NCI-H526 (cell line): ENCODE results near the gene DYNC2LI1.

Experiments
- DNase-seq, 2 experiments: peaks; one replicate each; lab custom pipeline; 2025; lab: John Stamatoyannopoulos, UW

DYNC2LI1 gene

GRCh38 chr2:43763091-43763490 lies 10.7 kb upstream of the DYNC2LI1 start:
- DNase-seq: no peak

GRCh38 chr2:43764086-43764705 lies 9.6 kb upstream of the DYNC2LI1 start:
- DNase-seq: no peak

GRCh38 chr2:43766006-43766405 lies 7.8 kb upstream of the DYNC2LI1 start:
- no peak for DNase-seq

- DNase-seq: peak in 1 of 2 experiments; percentile 6
Measured at GRCh38 chr2:43774617-43775016, 778 bp downstream of the DYNC2LI1 start.

DNA sequence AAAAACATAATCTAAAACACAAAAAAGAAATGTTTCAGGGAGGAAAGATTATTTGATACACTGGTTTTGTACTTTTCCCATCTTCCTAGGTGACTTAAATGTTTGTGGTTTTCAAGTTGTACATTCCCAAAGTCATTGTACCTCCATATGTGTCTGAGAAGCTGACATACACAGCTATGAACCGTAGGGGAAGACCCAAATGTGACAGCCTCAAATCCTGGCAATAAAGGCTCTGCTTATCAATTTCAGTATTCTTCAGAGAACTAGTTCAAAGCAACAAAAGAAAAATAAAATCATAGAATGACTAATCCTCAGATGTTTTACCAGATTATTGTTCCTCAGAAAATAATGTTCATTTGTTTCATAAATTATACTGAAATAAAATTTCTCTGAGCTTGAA lies 2.5 kb downstream of the DYNC2LI1 start:
- no peak for DNase-seq

- no peak for DNase-seq
Measured at GRCh38 chr2:43777306-43777926, 3.6 kb downstream of the DYNC2LI1 start.

DNA sequence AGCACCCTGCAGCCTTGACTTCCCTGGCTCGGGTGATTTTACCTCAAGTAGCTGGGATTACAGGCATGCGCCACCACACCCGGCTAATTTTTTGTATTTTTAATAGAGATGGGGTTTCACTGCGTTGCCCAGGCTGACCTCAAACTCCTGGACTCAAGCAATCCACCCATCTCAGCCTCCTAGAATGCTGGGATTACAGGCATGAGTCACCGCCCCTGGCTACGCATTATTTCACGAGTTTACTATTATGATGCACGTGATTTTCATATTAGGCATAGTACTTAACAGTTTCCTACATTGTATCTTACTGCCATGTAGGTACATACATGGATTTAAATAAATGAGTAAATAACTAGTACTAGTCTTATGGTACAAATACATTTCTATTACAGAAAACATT lies 4.4 kb downstream of the DYNC2LI1 start:
- no peak for DNase-seq

DNA sequence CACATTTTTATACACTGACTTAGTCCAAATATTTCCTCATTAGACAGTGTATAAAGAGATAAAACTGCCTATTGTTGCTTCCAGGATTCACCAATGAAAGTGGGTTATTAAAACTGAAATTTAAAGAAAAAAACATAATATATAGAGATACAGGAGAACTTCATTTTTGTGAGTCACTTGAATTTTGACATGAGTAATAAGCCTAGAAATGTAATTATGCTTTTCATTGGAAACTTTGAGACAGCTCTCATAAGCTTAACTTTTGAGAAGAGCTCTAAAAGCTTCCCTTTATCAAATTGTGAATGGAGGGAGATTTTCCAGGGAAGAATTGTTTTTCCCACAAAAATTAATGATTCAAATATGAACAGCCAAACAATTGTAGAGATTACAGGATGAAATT lies 14.1 kb downstream of the DYNC2LI1 start:
- DNase-seq: no peak

- no peak for DNase-seq
Measured at GRCh38 chr2:43788646-43789045, 14.8 kb downstream of the DYNC2LI1 start.

- DNase-seq: no peak
Measured at GRCh38 chr2:43790147-43790546, 16.3 kb downstream of the DYNC2LI1 start.

- DNase-seq: no peak
Measured at GRCh38 chr2:43791035-43791765, 17.4 kb downstream of the DYNC2LI1 start.

DNA sequence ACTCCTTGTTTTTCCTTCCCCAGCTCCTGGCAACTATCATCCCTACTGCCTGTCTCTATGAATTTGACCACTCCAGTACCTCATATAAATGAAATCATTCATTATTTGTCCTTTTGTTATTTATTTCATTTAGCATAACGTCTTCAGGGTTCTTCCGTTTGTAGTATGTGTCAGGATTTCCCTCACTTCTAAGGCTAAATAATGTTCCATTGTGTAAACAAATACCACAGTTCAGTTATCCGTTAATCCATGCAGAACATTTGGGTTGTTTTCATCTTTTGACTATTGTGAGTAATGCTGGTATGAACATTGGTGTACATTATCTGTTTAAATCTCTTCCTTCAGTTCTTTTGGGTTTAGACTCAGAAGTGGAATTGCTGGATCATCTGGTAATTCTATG lies 18.8 kb downstream of the DYNC2LI1 start:
- peak in 1 of 2 experiments; percentile 7 for DNase-seq

DNA sequence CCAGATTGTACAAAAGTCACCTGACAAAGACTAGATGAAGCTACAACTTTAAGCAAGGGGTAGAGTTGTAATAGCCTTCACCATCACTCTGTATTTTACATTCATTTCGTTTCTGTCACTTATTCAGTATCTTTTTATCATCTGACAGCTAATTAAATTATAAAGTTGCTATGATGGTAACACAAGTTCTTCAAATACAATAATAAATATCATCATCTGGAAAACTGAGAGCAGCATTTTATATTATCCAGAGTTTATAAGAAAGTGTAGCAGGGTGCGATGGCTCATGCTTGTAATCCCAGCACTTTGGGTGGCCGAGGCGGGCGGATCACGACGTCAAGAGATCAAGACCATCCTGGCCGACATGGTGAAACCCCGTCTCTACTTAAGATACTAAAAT lies 21.1 kb downstream of the DYNC2LI1 start:
- no peak for DNase-seq

DNA sequence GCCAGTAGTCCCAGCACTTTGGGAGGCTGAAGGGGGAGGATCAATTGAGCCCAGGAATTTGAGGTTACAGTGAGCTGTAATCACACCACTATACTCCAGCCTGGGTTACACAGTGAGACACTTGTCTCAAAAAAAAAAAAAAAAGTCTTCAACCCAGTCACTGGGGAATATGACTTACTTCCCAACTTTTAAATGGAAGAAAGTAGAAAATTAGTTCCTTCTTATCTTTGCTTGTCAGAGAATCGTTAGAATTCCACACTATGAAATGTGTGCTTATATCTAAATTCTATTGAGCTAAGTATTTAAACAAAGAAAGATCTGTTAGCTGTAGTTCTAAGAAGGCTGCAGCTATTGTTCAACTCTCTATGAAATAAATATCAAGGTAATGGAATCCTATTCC lies 22.4 kb downstream of the DYNC2LI1 start:
- no peak for DNase-seq

DNA sequence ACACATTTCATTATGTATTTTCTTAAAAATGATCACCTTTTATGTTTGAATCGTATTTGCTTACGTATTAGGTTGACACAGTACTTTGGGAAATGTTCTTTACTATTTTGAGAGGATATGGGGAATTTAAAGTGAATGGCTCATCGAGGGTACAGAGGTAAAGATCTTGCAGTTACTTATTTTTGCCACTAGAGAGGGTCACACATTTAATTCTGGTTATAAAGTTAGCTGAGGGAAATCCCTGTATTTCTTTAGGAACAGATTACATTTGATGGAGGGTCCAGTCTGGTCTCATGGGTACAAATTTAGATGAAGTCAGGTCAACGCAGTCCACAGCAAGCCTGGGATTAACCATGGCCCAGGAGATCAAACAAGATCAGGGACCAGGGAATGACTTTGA lies 24.5 kb downstream of the DYNC2LI1 start:
- no peak for DNase-seq

GRCh38 chr2:43800894-43801293 lies 27.1 kb downstream of the DYNC2LI1 start:
- no peak for DNase-seq

DNA sequence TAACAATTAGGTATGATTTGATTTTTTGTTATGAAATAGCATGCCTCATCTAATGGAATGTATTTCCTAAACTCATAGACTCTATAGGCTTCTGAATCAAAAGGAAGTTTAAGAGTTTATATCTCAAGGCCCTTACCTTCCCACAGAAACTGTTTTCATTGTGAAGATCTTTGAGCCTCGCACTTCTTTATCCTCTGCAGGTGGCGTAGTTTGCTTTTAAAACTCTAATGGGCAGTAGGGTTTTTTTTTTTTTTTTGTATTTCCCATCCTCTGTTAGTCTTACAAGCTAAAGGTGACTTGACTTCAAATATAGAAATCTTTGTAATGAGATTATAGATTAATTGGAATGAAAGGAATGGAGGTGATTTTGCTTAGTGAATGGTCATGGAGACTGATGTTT lies 28.3 kb downstream of the DYNC2LI1 start:
- DNase-seq: no peak

DNA sequence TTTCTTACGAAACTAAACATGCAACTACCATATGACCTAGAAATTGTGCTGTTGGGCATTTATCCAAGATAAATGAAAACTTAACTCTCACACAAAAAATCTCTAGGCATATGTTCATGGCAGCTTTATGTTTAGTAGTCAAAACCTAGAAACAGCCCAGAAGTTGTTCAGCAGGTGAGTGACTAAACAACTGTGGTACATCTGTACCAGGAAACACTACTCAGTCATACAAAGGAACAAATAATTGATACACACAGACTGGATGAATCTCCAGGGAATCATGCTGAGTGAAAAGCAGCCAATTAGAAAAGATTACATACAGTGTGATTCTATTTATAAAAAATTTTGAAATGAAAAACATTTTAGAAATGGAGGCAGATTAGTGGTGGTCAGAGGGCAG lies 29.3 kb downstream of the DYNC2LI1 start:
- no peak for DNase-seq

DNA sequence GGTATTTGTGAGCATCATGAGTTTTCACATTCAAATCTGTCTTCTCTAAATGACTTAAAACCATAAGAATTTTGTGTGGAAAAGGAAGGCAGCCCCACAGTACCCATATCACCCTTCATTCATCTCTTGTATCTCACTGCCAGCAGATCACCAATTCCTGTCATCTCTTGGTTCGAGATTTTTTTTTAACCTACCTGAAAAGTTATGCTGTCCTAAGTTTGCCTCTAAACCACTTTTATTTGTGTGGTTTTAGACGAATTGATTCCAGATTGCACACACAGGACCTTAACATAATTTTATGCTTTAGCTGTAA lies 32.8 kb downstream of the DYNC2LI1 start:
- no peak for DNase-seq

DNA sequence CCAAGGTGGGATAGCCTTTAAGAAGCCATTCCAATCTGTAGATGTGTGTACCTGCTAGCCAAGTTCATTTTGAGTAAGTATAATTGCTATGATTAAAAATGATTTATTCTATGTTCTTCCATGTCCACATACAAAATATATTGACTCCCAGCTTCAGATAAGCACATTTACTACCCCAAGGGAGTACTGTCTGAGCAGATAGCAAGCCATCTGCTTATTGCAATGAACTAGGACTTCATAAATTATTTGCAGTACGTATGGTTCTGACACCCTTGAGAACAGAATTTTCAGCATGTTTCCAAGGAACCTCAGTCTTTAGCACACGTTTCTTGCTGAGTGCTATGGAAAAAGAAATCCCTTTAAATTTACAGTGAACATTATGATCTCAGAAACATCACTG lies 36.6 kb downstream of the DYNC2LI1 start:
- DNase-seq: no peak

GRCh38 chr2:43810888-43811287 lies 37.0 kb downstream of the DYNC2LI1 start:
- DNase-seq: no peak

DNA sequence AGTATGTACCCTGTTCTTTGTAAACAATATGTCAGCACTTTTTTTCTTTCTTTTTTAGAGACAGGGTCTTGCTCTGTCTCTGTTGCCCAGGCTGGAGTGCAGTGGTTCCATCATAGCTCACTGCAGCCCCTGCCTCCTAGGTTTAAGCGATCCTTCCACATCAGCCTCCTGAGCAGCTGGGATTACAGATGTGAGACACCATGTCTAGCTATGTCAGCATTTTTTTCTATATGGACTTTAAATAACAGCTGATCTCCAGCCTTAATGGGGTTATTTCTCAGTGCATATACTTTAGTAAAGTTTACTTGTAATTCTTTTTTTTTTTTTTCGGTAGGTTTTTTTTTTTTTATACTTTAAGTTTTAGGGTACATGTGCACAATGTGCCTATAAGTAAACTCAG lies 38.2 kb downstream of the DYNC2LI1 start:
- no peak for DNase-seq

DNA sequence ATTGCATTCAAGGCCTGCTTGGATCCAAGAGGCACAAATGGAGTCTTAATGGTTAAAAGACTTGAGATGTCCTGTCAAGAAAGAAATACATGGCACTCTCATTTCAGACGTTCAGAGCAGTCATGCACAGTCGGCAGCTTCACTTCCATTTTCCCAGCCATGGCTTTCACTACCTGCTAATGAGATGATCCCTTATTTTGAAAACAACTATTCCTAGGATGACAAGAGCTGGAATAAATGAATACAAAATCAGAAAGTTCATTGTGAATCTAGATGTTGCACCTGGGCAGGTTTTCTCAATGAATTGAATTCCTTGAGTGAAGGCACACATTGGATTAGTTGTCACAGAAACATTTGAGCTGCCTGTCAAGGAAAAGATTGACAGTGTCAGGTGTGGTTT lies 39.1 kb downstream of the DYNC2LI1 start:
- no peak for DNase-seq

DNA sequence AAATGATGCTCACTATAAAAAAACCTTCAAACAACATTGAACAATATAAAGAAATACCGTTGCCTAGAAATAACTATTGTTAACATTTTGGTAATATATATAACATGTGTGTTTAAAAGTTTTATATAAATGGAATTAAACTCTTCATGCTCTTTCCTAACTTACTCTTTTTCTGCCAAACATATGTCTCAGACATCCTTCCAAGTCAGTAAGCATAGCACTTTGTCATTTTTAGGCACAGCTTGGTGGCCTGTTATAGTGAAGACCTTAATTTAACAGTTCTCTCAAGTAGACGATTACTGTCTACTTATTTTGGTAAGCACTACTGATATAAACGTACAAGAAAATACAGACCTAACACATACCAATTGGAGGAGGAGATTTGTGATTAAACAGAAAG lies 40.9 kb downstream of the DYNC2LI1 start:
- no peak for DNase-seq
